HG03442 (cell line): ENCODE measurements around the gene SELL.
A peak's percentile ranks its signal among the peaks of the same experiment; 100 is the strongest.
"Not testable (repeated sequence)": the region's sequence is repeated elsewhere in the genome, so short reads cannot be mapped to it uniquely, and the experiment has no call there.

Experiments
- ATAC-seq: cut with Tn5 transposase; IDR thresholded peaks from one replicate; pipeline ENCODE4 v1.9.1; 2021; ENCODE audit warnings: mild to moderate bottlenecking, moderate library complexity; ENCODE audit not compliant: unreplicated experiment

SELL gene

DNA sequence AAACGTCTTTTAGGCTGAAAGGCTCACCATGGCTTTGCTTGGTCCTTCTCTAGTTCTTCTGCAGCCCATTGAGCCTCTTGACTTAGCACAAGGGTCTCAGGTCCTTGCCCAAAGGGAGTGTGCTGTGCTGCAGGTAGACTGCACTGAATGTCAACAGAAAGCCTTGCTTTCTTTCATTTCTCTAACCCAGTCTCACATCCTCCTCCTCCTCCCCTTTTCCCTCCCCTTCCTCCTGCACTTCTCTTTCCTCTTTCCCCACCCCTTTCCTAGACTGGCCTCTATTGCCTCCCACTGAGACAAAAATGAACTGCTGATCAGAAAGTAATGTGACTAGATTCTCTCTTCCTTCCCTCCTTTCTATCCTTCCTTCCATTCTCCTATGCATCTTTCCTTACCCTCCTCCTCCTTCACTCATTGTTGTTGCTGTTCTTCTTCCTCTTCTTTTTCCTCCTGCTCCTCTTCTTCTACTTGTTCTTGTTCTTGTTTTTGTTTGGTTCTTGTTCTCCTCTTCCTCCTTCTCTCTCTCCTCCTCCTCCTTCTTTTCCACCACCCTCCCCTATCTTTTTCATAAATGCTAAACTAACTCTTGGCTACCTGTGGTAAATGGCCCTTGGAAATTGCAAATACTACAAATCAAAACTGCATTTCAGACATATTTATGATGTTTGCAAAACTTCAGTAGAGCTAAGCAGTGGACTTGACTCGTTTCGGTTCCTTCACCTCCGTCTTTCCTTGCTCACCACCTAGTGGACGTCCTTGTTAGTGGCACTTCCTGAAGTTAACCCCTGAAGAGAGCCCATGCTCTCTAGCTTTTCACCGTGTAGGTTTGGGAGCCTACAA is at the start of gene SELL:
TSS of gene SELL (minus strand) at position 152 of the 840 bp plus-strand sequence. CDS start at position 30, 122 bp downstream.
- peak; percentile 63 for ATAC-seq

DNA sequence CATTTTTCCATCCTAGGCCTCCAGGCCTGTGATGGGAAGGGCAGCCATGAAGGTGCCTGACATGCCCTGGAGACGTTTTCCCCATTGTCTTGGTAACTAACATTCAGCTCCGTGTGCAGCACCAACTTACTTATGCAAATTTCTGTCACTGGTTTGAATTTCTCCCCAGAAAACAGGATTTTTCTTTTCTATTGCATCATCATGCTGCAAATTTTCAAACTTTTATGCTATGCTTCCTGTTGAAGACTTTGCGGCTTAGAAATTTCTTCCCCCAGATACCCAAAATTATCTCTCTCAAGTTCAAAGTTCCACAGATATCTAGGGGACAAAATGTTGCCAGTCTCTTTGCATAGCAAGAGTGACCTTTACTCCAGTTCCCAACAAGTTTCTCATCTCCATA is 47.6 kb upstream of the SELL start:
- no peak for ATAC-seq

DNA sequence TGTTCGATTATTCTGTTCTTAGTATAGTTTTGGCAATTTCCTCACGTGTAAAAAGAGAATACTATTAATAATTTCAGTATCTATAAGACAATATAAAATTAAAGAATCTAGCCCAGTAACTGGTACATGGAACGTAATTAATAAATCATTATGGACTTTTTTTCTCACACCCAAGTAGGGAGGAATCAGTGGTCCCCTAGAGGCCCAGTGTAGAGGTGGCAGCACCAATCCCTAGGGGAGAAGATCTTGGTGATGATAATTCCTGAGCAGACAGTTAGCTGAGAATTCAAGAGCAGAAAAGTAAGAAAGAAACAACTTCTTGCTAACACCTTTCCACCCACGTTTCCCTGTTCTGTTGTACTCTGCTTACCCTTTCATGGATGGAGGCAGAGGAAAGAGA is 42.1 kb upstream of the SELL start:
- ATAC-seq, result no peak

DNA sequence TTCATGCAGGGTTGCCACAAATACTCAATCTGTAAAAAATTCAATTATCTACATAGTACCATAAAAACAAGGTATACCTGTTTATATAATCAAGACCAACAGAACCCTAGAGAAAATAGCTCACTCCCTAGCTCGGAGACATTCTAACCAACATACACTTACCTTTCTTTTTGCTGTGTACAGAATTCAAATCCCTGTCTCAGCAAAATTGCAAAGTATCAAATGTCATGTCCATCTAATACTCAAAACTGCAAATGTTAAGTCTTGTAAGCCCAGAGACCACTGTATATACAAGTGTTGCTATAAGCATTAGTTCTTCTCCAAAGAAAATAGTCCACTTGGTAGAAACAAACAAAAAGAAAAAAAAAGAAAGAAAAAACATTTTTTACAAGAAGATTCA is 38.6 kb upstream of the SELL start:
- no peak for ATAC-seq

DNA sequence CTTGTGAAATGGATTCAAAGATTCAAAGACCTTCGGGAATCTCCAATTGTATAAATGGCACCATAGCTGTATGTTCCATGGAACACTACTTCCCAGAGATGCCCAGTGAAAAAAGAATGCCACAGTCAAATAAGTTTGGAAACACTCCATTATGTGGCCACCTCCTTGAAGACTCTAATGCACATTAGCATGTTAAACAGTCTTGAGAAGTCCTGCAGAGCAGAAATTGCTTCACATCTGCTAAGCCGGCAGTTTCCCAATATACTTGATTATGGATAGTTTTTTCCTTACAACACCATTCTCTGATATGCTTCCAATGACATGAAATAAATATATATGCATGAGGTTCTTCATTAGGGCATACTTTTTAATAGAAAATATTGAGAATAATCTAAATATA is 35.1 kb upstream of the SELL start:
- ATAC-seq, result no peak

DNA sequence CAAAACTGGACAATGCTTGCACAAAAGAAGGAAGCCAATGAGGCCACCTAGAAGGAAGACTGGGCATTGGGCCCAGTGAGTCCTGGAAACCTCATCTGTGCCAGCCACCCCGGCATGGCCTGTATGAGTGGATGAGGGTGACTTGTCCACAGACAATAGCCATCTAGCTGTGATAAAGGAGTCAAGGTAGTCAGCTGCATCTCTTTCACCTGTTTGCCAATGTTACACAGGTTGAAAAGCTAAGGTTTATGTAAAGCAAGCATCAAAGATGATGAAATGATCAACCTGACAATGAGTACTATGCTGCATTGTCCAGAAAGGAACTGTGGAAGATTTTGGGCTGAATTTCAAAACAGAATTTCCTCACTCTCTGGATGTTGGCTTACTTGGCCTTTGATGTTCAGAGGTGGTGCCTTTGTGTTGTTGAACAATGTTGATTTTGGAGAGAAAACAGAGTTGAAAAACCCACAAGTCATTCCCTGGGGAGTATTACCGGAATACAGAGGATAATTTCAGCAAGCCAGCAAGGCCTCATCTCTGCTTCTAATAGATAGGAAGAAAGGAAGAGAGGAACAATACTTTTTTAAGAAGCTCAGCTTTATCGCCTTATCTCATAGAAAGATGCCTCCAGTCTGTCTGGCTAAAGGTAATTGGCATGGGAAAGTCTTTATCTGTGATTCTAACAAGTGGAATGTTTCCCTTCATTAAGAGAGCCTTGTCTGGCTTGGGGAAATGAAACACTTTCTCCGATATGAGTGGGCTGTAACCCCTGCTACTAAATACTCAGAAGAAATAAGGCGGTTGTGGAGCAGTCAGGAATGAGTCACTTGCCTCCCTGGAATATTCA is 33.8 kb upstream of the SELL start:
- no peak for ATAC-seq

DNA sequence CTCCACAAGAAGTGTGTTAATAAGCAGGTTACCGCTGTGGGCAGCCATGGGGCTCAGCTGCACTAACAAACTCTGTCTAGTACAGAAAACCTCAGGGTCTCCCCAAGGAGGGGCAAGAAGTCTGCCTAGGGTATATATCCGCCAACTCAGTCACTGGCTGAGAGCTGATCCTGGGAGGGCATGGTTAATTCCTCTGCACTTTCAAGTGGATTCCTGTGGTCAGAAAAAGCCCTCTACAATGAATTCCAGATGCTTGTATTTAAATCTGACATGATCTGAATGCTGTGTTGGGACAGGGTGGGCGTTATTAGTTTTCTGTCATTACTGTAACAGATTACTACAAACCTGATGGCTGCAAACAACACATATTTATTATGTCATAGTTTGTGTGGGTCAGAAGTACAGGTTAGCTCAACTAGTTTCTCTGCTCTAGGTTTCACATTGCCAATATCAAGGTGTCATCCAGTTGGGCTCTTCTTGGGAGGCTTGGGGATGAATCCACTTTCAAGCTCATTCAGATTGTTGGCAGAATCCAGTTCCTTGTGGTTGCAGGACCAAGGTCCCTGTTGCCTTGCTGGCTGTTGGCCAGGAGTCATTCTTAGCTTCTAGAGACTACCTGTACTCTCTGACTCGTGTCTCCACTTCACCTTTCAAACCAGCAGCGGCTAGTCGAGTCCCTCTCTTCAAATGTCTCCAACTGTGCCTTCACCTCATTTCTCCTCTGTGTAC is 30.4 kb upstream of the SELL start:
- ATAC-seq, result no peak

DNA sequence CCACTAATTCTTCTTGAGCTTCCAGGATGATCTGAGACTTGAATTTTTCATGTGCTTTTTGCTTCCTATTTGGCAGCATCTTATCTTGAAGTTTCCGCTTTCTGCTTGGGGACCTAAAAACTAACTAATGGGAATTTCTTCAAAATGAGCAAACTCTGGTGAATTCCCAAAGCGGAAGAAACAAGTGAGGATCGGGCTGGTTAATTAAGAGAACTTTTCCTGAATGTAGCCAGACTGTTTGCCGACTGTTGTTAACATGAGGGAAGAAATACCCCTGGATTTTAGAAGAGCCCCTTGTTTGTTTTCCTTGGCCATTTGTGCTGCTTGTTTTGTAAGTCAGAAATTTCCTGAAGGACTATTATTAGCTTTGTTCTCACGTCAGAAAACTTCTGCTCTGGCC is 28.6 kb upstream of the SELL start:
- no peak for ATAC-seq

DNA sequence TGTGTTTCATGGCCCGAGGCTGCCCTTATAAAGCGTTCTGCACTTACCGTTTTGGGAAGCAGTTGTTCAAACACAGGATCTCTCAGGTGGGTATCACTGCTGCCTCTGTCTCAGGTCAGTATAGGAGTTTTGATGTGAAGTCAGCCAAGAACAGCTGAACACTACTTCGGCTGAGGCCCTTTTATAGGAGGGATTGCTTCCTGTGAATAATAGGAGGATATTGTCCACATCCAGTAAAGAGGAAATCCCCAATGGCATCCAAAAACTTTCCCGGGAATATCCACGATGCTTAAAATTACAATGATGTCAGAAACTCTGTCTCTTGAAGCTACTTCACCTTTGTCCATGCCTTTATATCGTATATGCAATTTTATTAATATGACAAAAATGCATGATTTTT is 22.5 kb upstream of the SELL start, which contains the start of gene SELE:
TSS of gene SELE (minus strand) at position 156 of the 400 bp plus-strand sequence. CDS start 467 bp downstream, outside the sequence.
- no peak for ATAC-seq

DNA sequence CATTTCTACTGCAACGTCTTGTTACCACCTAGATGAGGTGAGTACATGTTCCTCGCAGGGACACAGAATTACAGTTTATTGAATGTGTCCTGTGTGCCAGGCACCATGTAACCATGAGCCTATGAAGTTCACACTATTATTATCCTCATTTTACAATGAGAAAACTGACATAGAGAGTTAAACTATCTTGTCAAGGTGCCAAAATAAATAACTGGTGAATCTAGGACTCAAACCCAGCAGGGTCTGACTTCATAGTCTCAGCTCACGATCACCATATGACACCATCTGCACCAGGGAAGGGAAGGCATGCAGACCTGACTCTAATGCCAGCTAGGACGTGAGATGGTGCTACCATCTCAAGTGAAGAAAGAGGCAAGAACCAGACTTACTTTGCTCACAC is 20.0 kb upstream of the SELL start:
- no peak for ATAC-seq

DNA sequence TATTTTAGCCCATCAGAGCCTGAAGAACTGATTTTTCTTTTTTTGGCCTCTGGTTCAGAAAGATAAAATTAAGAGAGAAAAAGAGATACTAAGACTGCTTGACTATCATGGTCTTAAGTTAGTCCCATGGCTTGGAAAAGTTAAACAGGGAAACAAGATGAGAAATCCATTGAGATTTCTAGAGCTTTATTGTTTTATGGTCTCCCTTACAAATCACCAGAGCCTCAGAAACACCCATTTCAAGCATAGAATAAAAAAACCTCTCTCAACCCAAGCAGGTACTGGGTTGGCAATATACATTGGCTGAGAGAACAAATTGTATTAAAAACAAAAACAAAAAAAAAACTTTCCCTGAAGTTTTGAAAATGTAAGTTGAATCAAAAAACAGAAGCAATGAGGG is 18.6 kb upstream of the SELL start:
- no peak for ATAC-seq

DNA sequence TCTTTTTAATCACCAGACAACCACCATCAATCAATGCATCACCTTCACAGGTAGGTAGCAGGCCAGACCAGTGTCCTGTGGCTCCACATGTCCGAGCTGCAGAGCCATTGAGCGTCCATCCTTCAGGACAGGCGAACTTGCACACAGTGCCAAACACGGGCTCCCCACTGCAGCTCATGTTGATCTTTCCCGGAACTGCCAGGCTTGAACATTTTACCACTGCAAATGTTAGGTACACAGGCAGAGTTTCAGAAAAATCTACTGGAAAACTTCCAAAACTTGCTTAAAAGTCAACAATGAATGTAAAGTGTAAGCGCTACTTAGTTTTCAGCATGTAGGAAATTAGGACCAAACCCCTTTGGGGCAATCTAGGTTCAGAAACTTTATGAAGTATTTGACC is 15.9 kb upstream of the SELL start:
- no peak for ATAC-seq

DNA sequence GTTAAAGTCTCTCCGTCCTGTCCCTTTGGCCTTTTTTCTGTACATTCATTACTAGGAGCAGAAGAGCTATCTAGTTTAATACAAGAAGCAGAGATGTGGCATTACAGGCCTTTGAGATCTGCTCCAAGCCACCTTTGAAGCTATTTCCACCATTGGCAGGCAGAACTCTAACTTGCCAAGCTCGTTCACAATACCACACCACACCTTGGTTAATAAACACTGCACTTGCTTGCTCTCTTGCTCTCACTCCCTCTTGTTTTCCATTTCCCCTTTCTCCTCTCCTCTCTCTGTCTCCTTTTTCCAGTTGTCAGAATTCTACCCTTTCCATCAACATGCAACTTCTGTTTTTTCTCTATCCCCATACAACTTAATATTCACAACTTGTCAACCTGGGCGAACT is 15.4 kb upstream of the SELL start:
- ATAC-seq, result no peak

DNA sequence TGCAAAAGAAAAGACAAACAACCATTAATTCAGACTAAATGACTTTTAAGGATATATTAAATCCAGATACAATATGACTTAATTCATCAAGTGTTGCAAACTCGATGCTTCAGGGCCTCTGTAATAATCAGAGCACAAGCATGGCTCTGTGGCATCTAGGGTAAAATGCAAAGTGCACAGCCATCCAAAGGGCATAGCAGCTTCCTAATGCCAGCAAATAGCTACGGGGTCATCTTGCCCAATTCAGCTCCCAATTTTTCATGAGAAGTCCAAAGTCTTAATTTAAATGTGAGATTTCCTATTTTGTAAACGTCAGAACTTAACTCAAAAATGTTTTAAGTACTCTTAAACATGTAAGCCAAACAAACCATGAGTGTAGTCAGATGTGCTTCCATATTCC is 14.5 kb upstream of the SELL start:
- no peak for ATAC-seq

DNA sequence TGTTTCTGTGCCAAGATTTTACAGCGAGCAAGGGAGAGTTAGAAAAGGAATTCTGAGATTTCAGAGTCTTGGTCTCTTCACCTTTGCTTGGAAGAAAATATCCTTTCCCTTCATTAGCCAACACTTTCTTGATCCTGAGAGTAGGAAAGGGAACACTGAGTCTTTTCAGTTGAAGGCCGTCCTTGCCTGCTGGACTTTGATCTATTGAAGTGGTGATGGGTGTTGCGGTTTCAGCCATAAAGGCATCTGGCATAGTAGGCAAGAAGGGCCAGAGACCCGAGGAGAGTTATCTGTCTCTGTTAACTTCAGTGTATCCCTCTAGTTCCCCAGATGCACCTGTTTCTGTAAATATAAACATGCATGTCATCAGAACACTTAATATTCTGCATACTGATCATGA is 12.7 kb upstream of the SELL start:
- no peak for ATAC-seq

DNA sequence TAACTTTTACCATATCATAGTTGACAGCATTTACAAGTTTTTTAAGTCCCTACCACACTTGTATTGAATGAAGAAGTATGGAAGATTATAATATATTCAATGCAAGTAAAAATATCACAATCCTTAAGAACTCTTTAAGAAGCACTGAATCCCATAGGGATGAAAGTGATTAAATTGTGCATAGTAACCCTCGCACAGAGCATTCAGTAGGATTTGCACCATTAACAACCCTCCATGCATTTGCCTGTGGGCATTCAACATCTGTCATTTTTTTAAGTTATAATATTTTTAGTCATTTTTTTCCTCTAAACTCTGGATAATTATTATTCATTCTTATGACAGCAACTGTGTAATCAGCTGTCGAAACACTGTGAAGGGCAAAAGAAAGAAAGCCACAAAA is 12.3 kb upstream of the SELL start:
- no peak for ATAC-seq

DNA sequence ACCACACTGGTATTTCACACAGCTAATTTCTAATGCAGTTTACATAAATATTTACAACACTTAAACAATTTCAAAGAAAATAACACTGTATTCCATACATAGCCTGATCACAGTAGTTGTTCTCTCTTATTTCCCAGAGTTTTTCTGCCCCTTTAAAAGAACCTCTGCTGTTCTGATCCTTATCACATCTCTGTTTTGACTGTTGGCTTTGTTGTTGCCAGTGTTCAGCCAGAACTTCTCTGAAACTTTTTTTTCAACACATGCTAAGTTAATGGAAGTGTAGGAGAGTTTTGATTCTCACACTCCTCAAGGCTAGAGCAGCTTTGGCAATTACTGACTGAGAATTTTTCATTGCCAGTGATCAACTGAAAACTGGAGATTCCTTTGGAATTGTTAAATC is 11.4 kb upstream of the SELL start:
- ATAC-seq, result no peak

DNA sequence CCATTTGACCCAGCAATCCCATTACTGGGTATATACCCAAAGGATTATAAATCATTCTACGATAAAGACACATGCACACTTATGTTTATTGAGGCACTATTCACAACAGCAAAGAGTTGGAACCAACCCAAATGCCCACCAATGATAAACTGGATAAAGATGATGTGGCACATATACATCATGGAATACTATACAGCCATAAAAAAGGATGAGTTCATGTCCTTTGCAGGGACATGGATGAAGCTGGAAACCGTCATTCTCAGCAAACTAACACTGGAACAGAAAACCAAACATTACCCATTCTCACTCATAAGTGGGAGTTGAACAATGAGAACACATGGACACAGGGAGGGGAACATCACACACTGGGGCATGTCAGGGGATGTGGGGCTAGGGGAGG is 3.7 kb upstream of the SELL start:
- ATAC-seq, result not testable (repeated sequence)

DNA sequence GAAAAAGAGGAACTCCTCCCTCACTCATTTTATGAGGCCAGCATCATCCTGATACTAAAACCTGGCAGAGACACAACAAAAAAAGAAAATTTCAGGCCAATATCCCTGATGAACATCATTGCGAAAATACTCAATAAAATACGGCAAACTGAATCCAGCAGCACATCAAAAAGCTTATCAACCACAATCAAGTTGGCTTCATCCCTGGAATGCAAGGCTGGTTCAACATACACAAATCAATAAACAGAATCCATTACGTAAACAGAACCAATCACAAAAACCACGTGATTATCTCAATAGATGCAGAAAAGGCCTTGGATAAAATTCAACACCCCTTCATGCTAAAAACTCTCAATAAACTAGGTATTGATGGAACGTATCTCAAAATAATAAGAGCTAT is 1.7 kb upstream of the SELL start:
- ATAC-seq, result not testable (repeated sequence)

DNA sequence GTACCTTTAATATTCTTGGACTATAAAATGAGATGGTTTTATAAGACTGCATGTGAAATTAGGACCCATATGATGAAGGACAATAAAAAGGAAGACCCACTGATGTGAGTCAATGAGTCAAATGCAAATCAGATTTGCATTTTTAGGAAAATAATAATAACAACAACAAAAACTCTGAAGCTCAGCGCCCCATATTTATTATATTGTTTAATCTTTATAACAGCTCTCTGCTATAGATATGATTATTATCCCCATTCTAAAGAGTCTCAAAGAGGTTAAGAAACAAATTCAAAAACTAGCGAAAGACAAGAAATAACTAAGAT is 850 bp upstream of the SELL start:
- no peak for ATAC-seq

DNA sequence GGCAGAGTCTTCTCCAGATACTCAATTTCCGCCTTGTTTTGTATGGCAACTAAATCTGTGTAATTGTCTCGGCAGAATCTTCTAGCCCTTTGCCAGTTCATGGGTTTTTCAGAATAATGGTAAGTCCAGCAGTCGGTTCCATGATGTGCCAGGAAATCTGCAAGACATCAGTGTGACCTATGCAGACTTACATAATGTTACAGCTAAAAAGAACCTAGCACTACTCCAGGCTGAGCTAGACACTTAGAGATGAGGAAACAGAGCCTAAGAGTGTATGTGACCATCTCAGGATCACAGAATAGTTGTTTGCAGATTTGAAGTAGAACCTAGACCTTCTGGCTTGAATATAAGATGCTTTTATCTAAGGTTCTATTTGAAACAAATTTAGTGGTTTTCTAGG is 2.8 kb downstream of the SELL start:
- no peak for ATAC-seq
